Inflammatory macrophage treated with lipopolysaccharide for 1 hour (primary cell): Measurements from ENCODE around the gene SYTL3.
A peak's percentile ranks its signal among the peaks of the same experiment; 100 is the strongest.
"Not testable (repeated sequence)": the region's sequence is repeated elsewhere in the genome, so short reads cannot be mapped to it uniquely, and the experiment has no call there.

Experiments used
- DNase-seq, 2 donors: peaks; one replicate each; pipeline ENCODE4 v3.0.0-alpha.2; 2020 to 2022

SYTL3 gene

GRCh38 chr6:158642097-158642601 is 7.7 kb upstream of the SYTL3 start:
- DNase-seq = no peak

GRCh38 chr6:158643836-158644230 is 6.0 kb upstream of the SYTL3 start:
- peak; percentile 14 to 27 for DNase-seq

GRCh38 chr6:158644231-158645063 is 5.4 kb upstream of the SYTL3 start, which contains the start of gene DYNLT1:
TSS of gene DYNLT1 (minus strand) at chr6:158644743. CDS start at chr6:158644708, 35 bp downstream.
- DNase-seq = peak; percentile 90 to 97

GRCh38 chr6:158645064-158646022 is 4.5 kb upstream of the SYTL3 start:
- DNase-seq = no peak

- no peak for DNase-seq
Measured at GRCh38 chr6:158646023-158646910, 3.6 kb upstream of the SYTL3 start.

GRCh38 chr6:158647501-158647900 is 2.4 kb upstream of the SYTL3 start:
- no peak for DNase-seq

GRCh38 chr6:158648682-158649131 is 1.1 kb upstream of the SYTL3 start:
- no peak for DNase-seq

- DNase-seq = not testable (repeated sequence)
Measured at GRCh38 chr6:158651981-158652737, 2.3 kb downstream of the SYTL3 start.

DNA sequence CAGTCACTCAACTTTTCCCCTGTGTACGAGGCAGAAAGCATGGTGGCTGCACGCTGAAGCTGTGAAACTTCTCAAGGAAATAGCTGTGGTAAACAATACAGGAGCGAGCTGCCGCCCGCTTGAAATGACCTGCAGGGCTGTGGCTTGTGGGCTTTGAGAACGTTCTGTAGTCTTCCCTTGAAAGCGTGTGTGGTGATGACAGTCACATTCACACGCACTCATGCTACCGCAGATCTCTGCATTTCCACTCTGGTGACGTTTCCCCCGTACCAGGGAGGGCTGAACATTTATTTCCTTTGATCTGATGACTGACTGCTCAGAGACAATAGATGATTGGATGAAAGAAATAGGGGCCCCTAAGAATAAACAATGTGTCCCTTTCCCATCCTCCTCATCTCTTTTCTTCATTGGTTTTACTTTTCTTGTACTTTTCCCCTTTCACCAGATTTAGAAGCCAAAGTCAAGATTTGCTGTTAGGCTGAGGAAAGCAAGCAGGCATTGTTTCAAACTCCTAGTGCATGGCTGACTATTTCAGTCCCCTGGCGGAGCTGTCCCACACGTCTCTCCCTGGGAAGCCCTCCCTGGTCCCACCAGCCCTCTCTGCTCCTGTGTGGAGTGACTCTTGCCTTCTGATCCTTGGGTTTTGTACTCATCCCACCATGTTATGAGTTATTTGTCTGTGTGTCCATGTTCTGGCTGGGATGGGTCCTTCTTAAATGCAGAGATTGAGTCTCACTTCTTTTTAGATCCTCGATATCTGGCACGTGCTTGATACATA is 3.9 kb downstream of the SYTL3 start:
- no peak for DNase-seq

DNA sequence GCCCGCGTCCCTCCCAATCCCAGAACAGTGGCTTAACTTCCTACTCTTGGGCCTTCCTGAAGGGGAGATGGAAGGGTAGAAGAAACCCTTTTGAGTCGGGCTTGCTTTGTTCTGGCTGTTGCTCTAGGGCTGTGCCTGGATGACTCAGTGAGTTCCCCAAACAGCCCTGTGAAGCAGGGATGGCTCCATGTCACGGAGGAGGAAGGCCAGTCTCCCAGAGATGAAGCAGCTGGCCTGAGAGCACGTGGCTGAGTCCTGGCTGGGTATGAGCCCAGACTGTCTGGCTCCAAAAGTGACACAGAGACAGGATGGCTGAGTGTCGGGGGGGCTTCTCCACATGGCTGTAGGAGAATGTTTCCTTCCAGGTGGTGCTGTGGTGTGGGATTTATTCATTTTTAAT is 4.6 kb downstream of the SYTL3 start:
- DNase-seq = peak; percentile 76 to 85

DNA sequence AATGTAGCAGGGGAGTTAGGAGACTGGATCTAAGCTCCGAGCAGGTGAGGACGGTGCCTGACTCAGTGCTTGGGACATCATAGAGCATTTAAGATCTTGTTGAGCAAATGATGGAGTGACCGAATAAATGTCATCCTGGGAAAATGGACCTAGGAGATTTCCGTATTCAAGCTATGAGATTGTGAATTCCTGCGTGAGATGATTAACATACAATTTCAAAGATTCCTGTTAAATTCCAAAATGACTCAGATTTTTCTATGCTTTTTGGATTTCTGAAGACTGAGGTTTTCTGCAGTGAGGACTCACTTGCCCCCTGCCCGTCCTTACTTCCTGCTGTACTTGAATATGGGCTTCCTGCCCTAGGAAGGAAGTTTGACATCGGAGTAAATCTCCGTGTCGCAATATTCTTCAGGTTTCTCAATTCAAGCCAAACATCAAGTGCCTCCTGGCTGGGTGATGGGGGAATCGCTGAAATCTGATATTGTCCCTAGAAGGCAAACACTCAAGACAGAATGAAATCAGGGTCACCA is 5.2 kb downstream of the SYTL3 start:
- peak; percentile 55 to 66 for DNase-seq

DNA sequence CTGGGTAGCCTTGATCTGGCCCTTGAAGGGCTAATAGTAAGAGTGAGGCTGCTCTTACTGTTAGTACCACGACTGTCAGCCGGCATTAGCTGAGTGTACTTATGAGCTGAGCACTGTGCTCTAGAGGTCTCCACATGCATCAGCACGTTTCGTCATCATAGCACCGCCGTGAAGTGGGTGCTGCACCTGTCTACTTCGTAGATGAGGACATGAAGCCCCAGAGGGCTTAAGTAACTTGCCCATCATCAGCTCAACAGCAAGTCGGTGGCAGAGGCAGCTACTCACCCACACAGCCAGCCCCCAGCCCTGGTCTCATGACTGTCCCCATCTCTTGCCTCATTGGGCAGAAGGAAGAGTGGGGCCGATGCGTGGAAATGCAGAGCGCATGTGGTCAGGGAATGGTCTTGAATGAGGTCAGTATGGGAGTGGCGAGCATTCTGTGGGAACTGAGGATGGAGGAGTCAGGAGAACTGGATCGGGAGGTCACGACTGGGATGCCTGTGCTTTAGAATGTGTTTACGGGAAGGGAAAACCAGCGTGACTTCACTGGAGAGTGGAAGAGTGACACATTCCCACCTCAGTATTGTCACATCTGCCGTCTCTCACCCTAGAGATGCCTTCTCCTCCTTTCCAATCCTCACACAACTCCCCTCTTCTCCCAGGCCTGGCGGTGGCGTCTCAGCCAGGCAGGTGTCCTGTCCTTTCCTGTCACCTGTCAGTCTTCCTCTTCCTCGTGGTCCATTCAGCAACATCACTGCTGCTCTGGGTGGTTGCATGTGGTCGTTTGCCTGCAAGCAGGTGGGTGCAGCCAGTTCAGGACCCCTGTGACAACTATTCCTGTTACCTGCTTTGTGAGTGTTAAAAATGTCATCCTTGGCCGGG is 6.0 kb downstream of the SYTL3 start:
- no peak for DNase-seq

- DNase-seq = not testable (repeated sequence)
Measured at GRCh38 chr6:158656986-158657385, 7.1 kb downstream of the SYTL3 start.

GRCh38 chr6:158660333-158660754 is 10.5 kb downstream of the SYTL3 start:
- peak; percentile 20 to 42 for DNase-seq

DNA sequence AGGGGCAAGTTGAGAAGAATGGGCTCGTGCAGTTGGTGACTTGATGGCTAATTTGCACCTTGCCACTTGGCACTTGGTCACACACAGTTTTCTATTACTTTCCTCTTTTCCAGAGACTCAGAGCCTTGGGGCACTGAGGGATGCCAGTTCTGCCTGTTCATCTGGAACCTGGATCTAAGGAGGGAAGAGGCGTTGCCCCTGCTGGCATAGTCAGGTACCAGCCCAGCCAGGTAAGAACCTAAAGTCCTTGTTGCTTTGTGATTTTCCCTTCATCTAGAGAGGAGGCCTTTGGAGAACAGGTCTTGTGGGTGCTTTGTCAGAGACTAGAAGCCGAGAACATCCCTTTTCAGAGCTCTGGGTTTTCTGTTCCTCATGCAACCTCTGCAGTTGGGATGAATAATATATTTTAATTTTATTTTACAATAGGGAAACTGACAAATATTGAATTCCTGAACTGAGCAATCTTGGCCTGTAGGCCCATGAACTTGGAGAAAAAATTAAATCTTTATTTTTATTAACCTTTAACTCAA is 11.4 kb downstream of the SYTL3 start:
- DNase-seq = no peak

GRCh38 chr6:158662607-158662953 is 12.7 kb downstream of the SYTL3 start:
- no peak for DNase-seq

DNA sequence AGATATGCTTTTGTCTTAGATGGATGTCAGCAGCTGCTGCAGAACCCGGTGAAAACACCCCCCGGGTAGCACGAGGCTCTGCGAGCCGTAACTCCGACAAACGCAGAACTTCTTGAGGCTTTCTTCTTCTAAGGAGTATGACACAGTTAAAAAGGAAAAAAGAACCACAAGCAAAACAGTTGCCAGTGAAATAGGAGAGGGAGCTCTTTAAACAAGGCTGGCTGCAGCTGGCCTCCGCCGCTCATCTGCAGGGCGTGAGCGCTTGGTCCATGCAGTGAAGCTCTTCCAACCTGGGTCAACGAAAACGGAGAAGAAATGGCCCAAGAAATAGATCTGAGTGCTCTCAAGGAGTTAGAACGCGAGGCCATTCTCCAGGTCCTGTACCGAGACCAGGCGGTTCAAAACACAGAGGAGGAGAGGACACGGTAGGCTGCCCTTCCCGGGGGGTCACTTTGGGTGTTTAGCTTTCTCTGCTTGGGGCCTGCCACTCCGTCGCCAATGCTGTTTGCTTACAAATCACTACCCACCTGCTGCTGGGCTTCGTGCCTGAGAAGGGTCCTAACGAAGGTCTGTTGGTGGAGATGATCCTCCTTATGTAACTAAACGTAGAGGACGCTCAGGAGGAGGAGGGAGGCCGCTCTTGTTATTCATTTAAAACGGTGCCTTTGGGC is 13.2 kb downstream of the SYTL3 start:
- no peak for DNase-seq

DNA sequence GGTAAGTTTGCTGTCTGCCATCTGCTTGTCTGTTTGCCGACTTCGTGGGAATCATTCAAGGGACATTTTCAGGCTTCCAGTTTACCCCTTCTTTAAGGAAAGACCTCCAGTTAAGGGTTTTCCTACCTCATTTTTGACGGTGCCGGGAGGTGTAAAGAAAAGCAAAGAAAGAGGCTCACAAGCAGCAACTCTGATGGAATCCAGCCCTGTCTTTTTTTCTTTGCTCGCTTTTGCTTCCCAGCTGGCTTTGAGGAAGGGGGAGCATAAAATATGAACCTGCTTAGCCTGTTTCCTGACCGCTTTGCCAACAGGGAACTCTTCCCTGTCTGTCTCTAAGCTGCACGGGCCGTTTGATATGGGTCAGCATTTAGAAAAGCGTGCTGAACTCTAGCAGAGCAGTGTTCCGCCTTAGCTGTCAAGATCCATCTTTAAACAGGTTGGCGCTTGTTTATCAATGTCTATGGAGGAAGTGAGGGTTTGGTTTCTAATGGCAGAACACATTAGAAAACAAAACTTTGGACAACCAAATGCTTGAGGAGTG is 13.8 kb downstream of the SYTL3 start:
- DNase-seq = no peak
